GM18498 (cell line): ENCODE results near the gene TEX101.
"Not testable (repeated sequence)": the region's sequence is repeated elsewhere in the genome, so short reads cannot be mapped to it uniquely, and the experiment has no call there.

Experiments
- ATAC-seq: cut with Tn5 transposase; IDR thresholded peaks from one replicate; pipeline ENCODE4 v1.9.1; 2021; ENCODE audit warnings: mild to moderate bottlenecking, moderate library complexity; ENCODE audit not compliant: unreplicated experiment

Gene TEX101

DNA sequence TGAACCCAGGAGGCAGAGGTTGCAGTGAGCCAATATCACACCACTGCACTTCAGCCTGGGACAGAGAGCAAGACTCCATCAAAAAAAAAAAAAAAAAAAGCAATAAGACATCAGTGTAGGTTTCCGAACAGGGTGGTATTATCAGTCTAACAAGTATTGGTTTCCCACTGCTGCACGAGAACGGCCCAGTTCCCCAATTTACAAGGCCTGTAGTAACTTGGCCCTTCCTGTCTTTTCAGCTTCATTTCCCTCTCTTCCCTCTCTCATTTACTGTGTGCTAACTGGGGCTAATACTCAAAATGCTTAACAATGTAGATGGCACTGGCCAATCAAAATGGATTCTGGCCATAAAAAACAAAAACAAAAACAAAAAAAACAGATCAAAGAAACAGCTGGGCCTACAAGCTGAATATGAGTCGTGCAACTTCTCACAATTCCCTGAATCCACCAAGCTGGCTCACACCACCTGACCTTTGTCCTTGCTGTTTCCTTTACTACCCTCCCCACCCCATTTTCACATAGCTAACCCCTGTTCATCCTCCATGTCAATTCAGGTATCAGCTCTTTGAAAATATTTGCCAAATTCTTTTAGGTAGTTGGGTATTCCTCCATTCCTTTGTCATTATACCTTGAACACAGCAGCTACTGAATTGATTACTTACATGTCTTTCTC, 2.4 kb downstream of the TEX101 start:
- ATAC-seq = no peak

DNA sequence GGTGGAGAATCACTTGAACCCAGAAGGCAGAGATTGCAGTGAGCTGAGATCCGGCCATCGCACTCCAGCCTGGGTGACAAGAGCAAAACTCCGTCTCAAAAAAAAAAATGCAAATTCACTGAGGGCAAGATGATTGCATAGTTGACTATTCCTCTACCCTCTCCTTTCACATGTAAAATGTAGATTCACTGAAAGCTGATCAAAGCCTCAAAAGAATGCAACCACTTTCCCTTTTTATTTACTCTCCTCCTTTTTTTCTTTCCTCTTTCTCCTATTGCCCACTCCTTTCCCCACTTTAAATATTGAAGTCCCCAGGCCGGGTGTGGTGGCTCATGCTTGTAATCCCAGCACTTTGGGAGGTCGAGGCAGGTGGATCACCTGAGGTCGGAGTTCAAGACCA, 6.3 kb downstream of the TEX101 start:
- no peak for ATAC-seq

DNA sequence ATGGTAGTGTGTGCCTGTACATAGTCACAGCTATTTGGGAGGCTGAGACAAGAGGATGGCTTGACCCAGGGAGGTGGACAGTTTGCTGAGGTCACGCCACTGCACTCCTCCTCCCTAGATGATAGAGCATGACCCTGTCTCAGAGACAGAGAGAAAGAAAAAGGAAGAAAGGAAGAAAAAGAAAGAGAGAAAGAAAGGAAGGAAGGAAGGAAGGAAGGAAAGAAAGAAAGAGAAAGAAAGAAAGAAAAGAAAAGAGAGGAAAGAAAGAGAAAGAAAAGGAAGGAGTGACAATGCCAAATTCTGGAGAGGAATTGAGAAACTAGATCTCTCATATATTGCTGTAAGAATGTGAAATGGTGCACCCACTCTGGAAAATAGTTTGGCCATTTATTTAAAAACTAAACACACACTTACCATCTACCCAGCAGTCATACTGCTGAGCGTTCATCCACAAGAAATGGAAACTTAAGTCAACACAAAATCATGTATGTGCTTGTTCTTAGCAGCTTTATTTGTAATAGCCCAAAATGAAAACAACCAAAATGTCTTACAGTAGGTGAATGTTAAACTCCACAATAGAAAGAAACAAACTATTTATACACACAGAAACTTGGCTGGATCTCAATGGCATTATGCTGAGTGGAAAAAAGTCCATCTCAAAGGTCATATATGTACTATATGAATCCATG, 7.5 kb downstream of the TEX101 start:
- no peak for ATAC-seq

DNA sequence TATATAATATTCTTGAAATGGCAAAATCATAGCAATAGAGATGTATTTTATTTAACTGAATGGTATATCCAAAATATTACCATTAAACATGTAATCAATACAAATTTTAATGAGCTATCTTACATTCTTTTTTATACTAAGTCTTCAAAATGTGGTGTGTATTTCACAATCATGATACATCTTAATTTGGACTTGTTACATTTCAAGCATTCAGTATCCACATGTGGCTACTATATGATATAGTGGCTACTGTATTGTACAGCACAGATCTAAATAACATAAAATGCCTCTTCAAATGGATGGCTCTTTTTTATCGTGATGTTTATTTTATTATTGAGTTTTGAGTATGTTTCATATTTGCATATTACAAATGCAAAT, 8.0 kb downstream of the TEX101 start:
- no peak for ATAC-seq

DNA sequence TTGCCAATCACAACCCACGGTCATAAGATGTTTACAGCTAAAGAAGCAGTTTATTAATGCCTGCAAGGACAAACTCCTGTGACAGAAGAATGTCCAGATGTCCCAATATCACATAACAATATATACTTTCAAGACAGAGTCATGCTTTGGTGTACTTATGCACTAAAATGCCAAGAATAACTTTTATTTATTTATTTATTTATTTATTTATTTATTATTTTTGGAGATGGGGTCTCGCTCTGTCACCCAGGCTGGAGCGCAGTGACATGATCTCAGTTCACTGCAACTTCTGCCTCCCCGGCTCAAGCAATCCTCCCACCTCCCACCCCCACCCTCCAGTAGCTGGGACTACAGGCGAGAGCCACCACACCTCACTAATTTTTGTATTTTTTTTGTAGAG, 9.1 kb downstream of the TEX101 start:
- no peak for ATAC-seq

DNA sequence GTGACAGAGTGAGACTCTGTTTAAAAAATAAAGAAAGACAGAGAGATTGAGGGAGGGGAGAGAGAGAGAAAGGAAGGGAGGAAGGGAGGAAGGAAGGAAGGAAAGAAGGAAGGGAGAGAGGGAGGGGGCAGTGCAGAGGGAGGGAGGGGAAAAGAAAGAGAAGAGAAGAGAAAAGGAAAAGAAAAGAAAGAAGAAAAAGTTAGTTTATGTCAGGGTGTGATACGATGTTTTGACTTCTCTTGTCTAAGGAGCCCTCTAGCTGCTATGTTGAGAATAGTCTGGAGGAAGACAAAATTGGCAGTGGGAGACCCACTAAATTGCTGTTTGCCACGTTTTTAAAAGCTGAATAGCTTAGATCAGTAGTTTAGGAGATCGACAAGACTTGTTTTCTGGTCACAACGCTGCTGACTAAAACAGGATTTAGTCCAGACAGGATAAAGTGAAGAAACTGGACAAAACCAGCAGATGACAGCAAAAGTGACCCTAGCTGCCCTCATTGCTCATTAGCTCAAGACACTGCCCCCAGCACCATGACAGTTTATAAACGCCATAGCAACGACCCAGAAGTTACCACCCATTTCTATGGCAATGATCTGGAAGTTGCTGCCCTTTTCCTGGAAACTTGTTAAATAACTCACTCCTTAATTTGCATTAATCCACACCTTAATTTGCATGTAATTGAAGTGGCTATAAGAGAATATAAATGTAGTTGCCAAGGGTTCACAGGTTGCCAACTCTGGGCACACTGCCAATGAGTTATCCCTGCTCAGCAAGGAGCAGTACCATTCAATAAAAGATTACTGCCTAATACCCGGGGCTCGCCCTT, 11.1 kb downstream of the TEX101 start:
- ATAC-seq = no peak

DNA sequence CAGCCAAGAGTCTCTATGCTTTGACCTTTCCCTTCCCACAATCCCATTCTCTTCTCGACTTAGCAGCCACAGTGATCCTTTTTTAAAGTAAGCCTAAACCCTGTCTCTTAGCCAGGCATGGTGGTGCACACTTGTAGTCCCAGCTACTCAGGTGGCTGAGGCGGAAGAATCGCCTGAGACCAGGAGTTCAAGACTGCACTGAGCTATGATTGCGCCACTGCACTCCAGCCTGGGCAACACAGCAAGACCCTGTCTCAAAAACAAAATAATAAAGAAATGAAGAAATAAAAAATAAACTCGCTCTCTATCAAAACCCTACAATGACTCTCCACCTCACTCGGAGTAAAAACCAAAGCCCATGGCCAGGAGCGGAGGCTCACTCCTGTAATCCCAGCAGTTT, 14.7 kb downstream of the TEX101 start:
- ATAC-seq = no peak

DNA sequence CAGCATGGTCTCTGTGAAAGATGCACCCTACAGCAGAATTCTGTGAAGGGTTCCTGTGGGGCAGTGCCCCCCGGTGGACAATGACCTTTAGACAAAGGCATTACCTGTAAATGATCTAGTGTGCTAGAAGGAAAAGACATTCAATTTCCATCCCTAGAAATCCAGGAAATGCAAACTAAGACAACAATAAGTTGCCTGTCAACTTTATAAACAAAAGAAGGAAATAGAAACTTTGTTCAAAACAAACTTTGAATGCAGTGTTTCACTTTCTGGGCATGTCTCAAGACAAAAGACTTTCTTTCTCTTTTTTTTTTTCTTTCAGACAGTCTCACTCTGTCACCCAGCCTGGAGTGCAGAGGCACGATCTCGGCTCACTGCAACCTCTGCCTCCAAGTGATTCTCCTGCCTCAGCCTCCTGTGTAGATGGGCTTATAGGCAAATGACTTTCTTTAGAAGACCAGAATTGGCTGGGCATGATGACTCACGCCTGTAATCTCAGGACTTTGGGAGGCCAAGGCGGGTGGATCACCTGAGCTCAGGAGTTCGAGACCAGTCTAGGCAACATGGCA, 15.5 kb downstream of the TEX101 start:
- ATAC-seq = no peak

DNA sequence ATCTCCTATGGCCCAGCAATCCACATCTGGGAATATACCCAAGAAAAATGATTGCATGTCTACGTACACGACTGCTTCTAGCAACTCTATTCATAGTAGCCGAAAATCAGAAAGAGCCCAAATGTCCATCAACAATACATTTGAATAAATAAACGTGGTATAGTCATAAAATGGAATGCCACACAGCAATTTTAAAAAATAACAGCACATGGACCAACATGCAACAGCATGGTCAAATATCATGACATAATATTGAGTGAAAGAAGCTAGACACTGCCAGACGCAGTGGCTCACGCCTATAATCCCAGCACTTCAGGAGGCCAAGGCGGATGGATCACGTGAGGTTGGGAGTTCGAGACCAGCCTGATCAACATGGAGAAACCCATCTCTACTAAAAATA, 16.3 kb downstream of the TEX101 start:
- no peak for ATAC-seq

DNA sequence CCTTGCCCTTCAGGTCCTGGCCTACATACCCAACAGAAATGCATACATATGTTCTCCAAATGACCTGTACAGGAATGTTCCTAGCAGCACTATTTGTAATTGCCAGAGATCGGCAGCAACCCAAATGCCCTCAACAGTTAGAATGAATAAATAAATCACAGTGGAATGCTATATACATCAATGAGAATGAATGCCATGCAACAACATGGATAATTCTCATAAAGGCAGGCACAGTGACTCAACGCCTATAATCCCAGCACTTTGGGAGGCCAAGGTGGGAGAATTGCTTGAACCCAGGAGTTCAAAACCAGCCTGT, 18.6 kb downstream of the TEX101 start:
- no peak for ATAC-seq

DNA sequence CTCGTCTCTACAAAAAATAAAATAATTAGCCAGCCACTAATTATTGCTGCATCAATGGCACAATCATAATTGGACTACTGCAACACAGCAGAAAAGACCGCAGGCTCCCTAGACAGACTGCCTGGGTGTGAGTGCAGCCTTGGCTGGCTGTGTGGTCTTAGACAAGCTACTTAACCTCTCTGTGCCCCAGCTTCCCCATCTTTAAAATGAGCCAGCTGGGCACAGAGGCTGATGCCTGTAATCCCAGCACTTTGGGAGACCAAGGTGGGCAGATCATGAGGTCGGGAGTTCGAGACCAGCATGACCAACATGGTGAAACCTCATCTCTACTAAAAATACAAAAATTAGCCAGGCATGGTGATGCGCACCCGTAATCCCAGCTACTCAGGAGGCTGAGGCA, 19.0 kb downstream of the TEX101 start:
- ATAC-seq = no peak

DNA sequence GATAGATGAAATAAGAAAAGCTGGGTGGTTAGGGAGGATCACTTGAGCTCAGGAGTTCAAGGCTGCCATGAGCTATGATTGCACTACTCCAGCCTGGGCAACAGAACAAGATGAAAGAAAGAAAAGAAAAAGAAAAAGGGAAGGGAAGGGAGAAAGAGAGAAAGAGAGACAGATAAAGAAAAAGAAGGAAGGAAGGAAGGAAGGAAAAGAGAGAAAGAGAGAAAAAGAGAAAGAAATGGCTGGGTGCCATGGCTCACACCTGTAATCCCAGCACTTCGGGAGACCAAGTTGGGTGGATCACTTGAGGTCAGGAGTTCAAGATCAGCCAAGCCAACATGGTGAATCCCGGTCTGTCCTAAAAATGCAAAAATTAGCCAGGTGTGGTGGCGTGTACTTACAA, 21.1 kb downstream of the TEX101 start:
- ATAC-seq = no peak

DNA sequence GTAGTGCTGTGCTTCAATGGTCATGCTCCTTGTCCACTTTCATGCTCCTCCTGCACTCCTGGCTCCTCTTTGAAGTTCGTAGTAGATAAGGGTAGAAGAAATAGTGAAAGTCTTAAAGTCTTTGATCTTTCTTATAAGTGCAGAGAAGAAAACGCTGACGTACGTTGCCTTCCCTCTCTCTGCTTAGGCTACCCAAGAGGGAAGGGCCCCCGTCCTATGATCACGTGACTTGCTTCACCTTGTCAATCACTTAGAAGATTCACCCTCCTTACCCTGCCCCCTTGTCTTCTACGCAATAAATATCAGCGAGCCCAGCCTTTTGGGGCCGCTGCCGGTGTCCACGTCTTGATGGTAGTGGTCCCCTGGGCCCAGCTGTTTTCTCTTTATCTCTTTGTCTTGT, 22.6 kb downstream of the TEX101 start:
- ATAC-seq = not testable (repeated sequence)

DNA sequence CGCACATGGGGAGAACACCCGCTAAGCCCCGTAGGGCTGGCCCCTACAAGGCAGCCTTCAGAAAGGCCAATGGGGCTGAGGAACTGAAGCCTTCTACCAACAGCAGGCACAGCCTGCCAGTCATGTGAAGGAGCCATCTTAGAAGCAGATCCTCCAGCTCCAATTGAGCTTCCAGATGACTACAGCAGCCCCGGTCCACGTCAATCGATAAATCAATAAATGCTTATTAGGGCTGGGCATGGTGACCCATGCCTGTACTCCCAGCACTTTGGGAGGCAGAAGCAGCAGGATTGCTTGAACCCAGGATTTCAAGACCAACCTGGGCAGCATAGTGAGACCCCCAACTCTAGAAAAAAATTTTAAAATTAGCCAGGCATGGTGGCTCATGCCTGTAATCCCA, 23.0 kb downstream of the TEX101 start:
- ATAC-seq = no peak

DNA sequence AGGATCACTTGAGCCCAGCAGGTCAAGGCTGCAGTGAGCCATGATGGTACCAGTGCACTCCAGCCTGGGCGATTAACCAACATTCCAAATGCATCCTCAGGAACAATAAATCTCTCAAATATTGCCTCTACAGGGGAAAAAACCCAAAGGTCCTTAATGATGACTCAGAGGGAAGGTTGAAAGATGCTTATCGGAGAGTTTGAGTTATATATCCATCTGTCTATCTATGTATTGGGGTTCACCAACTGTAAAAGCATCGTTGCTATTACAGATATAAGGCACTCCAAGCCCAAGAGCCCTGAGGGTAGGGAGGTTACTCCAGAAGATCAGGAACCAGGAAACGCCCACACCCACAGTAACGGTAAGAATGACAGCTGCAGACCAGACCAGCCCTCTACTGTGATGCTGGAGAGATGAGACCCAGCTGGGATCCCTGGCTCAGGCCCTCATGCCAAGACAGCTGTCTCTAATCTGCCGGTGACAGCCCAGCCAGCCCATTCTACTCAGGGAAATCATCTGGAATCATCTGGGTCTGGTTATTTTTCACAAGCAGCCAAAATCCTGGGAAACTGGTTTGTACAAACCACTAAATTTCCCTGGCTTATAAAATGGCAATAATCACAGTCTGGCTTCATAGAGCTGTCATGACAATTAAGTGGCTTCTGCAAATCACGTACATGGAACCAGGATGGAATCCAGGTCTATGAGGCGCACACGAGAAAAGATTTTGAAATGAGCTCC, 23.8 kb downstream of the TEX101 start:
- no peak for ATAC-seq

DNA sequence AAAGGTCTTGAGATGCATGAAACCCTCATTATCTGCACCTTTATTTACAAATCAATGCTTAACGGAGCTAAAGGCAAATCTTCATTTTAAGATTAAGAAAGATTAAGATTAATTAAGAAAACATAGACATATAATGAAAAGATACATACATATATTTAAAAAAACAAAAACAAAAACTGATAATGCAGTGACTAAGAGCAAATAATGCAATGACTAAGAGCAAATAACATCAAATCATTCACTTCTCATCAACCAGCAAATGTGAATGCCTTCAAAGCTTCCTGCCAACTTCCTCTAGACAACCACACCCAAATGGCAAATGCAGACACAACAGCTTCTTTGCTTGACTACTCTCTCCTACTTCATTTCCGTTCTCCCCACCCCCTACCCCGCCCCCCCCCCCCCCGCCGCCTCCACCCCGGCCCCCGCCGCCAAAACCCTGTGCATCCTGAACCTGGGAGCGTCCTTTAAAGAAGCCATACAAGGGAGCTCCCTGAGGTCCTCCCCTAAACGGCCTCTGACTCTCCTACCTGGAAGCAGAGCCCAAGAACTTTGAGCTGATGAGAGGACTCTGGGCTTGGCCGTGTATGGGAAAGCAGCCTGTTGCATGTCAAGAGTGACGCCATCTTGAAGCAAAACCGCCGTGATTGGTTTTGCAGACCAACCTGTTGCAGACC, 24.5 kb downstream of the TEX101 start:
- ATAC-seq = no peak

DNA sequence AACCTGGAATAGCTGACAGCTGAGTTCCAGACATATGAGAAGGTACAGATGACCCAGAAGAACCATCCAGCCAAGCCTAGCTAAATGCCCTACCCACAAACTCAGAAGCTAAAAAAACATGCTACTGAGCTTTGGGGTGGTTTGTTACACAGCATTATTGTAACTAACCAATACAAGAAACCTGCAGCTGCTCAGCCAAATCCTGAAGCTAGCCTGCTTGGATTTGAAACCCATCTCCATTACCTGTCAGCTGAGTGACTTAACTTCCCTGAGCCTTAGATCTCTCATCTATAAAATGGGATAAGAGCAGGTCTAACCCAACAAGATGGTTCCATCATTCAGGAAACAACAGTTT, 25.0 kb downstream of the TEX101 start:
- ATAC-seq = no peak

DNA sequence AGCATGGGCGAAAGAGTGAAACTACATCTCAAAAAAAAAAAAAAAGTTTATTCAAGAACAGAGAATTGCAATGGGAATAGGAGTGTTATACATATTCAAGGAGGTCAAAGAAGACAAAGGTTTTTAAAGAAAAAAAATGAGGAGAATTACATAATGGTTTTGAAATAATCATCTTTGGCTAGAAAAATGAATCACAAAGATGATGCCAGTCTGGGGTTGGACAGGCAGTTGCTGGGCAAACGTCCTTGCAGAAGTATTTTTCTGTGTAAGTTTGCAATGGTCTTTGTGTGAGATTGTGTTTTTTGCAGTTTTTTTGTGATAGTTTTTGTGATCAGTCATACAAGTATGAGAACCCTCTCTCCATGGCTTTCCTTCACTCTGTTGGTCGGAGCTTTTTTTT, 27.0 kb downstream of the TEX101 start:
- ATAC-seq = no peak

DNA sequence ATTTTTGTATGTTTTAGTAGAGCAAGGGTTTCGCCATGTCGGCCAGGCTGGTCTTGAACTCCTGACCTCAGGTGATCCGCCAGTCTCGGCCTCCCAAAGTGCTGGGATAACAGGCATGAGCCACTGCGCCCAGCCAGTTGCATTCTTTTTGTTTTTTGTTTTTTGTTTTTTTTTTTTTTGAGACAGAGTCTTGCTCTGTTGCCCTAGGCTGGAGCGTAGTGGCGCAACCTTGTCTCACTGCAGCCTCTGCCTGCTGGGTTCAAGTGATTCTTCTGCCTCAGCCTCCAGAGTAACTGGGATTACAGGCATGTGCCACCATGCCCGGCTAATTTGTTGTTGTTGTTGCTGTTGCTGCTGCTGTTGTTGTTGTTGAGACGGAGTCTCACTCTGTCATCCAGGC, 29.4 kb downstream of the TEX101 start:
- ATAC-seq = not testable (repeated sequence)

DNA sequence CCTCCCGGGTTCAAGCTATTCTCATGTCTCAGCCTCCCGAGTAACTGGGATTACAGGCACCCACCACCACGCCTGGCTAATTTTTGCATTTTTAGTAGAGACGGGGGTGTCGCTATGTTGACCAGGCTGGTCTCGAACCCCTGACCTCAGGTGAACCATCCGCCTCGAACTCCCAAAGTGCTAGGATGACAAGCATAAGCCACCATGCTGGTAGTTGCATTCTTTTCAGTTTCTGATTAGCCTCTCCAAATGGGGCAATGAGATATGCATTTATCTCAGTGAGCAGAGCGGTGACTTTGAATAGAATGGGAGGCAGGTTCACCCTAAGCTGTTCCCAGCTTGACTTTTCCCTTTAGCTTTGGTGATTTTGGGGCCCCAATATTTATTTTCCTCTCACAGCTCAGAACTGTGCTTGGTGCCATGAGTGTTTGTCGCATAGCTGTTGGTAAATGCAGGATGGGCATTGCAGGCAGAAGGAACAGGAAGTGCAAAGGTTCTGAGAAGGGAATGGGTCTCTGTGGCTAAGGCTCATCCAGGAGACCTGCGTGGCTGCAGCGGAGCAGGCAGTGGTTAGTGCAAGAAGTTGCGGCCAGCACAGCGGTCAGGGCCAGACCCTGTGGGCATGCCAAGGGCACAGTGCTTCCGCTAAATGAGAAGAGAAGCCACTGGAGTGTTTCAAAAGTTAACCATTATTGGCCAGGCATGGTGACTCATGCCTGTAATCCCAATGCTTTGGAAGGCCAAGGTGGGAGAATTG, 30.0 kb downstream of the TEX101 start:
- ATAC-seq = no peak
